ENCODE results near the gene INSM1. TPM values are rescaled to one million over a fixed set of nuclear protein-coding genes. Genes with fewer than 3 reads are reported as not detected.
A peak's percentile ranks its signal among the peaks of the same experiment; 100 is the strongest.

Gene INSM1
- polyA plus RNA-seq, 3 donors, result not detected

GRCh38 chr20:20391766-20392165 lies 23.9 kb downstream of the INSM1 start:
- H3K4me3 Mint-ChIP-seq, result no peak overlapping the region
- peaks cover 15 to 58% of the 10 kb centered on the region in 2 donors for H3K36me3 ChIP-seq (replicated peaks in 1 of 2; ENCODE audit: control insufficient read depth in 1 of 2, insufficient read depth in 2 of 2, low read length in 2 of 2)
- no peaks in the 10 kb centered on the region for H3K9me3 ChIP-seq (replicated peaks in 1 of 2; ENCODE audit: control insufficient read depth in 1 of 2, insufficient read depth in 1 of 2, low read length in 2 of 2)
- H3K4me1 ChIP-seq (ENCODE audit: control insufficient read depth in 1 of 2, insufficient read depth in 2 of 2, low read length in 2 of 2), result peaks cover 29 to 31% of the 10 kb centered on the region in 2 donors
- peaks cover 31% of the 10 kb centered on the region for H3K4me1 Mint-ChIP-seq
- H3K79me2 ChIP-seq (ENCODE audit: insufficient read depth, low read length), result no peaks in the 10 kb centered on the region
- peaks cover 0 to 2% (median 0%) of the 10 kb centered on the region in 3 donors for H3K27me3 Mint-ChIP-seq (ENCODE audit: low read depth in 3 of 3)
- intact Hi-C loops (cut with micrococcal nuclease), result no loop called here
- 98% methylated on average over 8 of the region's 13 CpGs for WGBS (ENCODE audit: insufficient coverage)
- no peak overlapping the region for H3K4me3 ChIP-seq (replicated peaks in 1 of 3; ENCODE audit: low read depth in 2 of 3, low read length in 3 of 3)
- no peak for TF ChIP-seq CTCF (IDR thresholded peaks at IDR 0.05)
- no peak for DNase-seq
- H2AFZ ChIP-seq (ENCODE audit: insufficient read depth, low read depth, low read length, poor library complexity, severe bottlenecking), result no peak overlapping the region
- H3K36me3 Mint-ChIP-seq, result peaks cover 56 to 61% of the 10 kb centered on the region in 2 donors
- H4K20me1 ChIP-seq (ENCODE audit: insufficient read depth, low read length), result peaks cover 6% of the 10 kb centered on the region
- no peaks in the 10 kb centered on the region for H3K27me3 ChIP-seq (ENCODE audit: control insufficient read depth in 2 of 2, insufficient read depth in 2 of 2, low read length in 2 of 2)
- H3K27ac Mint-ChIP-seq, result peak overlapping the region in 1 of 7 donors; percentile 19
- H3K4me2 ChIP-seq (replicated peaks; ENCODE audit: extremely low read depth, low read length, poor library complexity, severe bottlenecking), result no peak overlapping the region
- no peaks in the 10 kb centered on the region for H3K9me3 Mint-ChIP-seq
- no peak overlapping the region for H3K27ac ChIP-seq (ENCODE audit: low read depth in 1 of 2, low read length in 2 of 2)
- H3K9ac ChIP-seq (ENCODE audit: insufficient read depth, low read length, poor library complexity, severe bottlenecking), result no peak overlapping the region

- no peaks in the 10 kb centered on the region for H3K27me3 ChIP-seq (ENCODE audit: control insufficient read depth in 2 of 2, insufficient read depth in 2 of 2, low read length in 2 of 2)
- peak overlapping the region in 1 of 2 donors; percentile 43 for H3K27ac ChIP-seq (ENCODE audit: low read depth in 1 of 2, low read length in 2 of 2)
- peak overlapping the region in 1 of 3 experiments; percentile 2 for H3K4me3 ChIP-seq (replicated peaks in 1 of 3; ENCODE audit: low read depth in 2 of 3, low read length in 3 of 3)
- peaks cover 29 to 31% of the 10 kb centered on the region in 2 donors for H3K4me1 ChIP-seq (ENCODE audit: control insufficient read depth in 1 of 2, insufficient read depth in 2 of 2, low read length in 2 of 2)
- H3K36me3 ChIP-seq (replicated peaks in 1 of 2; ENCODE audit: control insufficient read depth in 1 of 2, insufficient read depth in 2 of 2, low read length in 2 of 2), result peaks cover 15 to 75% of the 10 kb centered on the region in 2 donors
- peak overlapping the region; percentile 24 for H3K9ac ChIP-seq (ENCODE audit: insufficient read depth, low read length, poor library complexity, severe bottlenecking)
- WGBS (ENCODE audit: insufficient coverage), result 0% methylated on average over 6 of the region's 20 CpGs
- DNase-seq, result peak; percentile 17 to 71 (median 17)
- no peaks in the 10 kb centered on the region for H3K27me3 Mint-ChIP-seq (ENCODE audit: low read depth in 3 of 3)
- no peaks in the 10 kb centered on the region for H3K9me3 ChIP-seq (replicated peaks in 1 of 2; ENCODE audit: control insufficient read depth in 1 of 2, insufficient read depth in 1 of 2, low read length in 2 of 2)
- no peak for TF ChIP-seq CTCF (IDR thresholded peaks at IDR 0.05)
- no peaks in the 10 kb centered on the region for H3K9me3 Mint-ChIP-seq
- H3K4me1 Mint-ChIP-seq, result peaks cover 31% of the 10 kb centered on the region
- H3K27ac Mint-ChIP-seq, result peak overlapping the region; percentile 42 to 89 (median 80)
- H3K4me2 ChIP-seq (replicated peaks; ENCODE audit: extremely low read depth, low read length, poor library complexity, severe bottlenecking), result peak overlapping the region; percentile 43
- H4K20me1 ChIP-seq (ENCODE audit: insufficient read depth, low read length), result peaks cover 6% of the 10 kb centered on the region
- H3K36me3 Mint-ChIP-seq, result peaks cover 67 to 78% of the 10 kb centered on the region in 2 donors
- intact Hi-C loops (cut with micrococcal nuclease), result no loop called here
- H2AFZ ChIP-seq (ENCODE audit: insufficient read depth, low read depth, low read length, poor library complexity, severe bottlenecking), result no peak overlapping the region
- H3K4me3 Mint-ChIP-seq, result peak overlapping the region; percentile 39 to 80
- H3K79me2 ChIP-seq (ENCODE audit: insufficient read depth, low read length), result no peaks in the 10 kb centered on the region
Observed at GRCh38 chr20:20393207-20394120, 25.6 kb downstream of the INSM1 start.
